OCI-LY1 (cell line): Measurements from ENCODE around the gene MED25.

ENCODE experiments used
- CTCF ChIP-seq: fragments of 200-600 bp; sonication (generic), shearing (Covaris generic); IDR thresholded peaks from 2 replicates; pipeline ENCODE4 v1.5.1; 2017; ENCODE audit warnings: mild to moderate bottlenecking, antibody characterized with exemption, low read length, moderate library complexity, mixed read lengths
- EZH2 ChIP-seq: fragments of 200-600 bp; sonication (generic), shearing (Covaris generic); IDR thresholded peaks from 2 replicates; pipeline ENCODE4 v1.8.0; 2017; ENCODE audit warnings: borderline replicate concordance, mixed run types, mild to moderate bottlenecking, antibody characterized with exemption, low read length, moderate library complexity, mixed read lengths

DNA sequence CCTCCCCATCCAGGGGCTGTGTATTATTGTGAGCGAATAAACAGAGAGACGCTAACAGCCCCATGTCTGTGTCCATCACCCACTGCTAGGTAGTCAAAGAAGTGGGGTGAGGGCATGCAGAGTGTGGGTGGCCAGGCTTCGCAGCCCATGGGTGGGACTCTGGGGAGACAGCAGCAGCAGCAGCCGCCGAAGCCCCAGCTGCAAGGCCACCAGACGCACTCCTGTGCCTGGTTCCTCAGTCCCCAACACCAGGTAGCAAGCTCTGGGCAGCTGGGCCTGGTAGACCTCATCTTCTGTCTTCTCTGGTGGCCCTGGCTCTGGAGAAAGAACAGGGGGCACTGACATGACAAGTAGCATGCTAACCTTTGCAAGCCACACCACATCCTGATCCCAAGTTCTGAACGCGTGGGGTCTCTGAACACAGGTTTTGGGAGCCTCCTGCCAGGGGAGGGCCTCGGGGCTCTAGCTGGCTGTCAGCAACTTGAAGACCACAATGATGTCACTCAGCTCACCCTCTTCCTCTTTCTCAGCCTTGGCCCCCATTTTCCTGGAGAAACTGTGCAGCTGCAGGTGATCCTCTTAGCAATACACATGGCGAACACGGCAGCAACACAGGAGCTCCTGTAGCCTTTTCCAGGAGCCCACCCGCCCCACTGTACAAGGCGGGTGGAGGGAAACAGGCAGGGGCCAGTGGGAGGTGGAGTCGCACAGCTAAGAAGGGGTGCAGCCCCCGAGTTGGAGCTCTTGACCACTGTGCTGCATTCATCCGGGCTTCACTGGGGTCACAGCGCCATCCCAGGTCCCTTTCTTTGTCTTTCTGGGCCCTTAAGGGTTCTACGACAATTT lies 10.8 kb upstream of the MED25 start:
- TF ChIP-seq CTCF (no peak), EZH2 (no peak)
